SHP77 treated with DMSO at 0.1 percent for 48 hours (cell line): Measurements from ENCODE around the gene FGFBP1.
"Not testable (repeated sequence)": the region's sequence is repeated elsewhere in the genome, so short reads cannot be mapped to it uniquely, and the experiment has no call there.

ENCODE experiments used
- DNase-seq: peaks from one replicate; lab custom pipeline; 2025; lab: John Stamatoyannopoulos, UW

The FGFBP1 gene

DNA sequence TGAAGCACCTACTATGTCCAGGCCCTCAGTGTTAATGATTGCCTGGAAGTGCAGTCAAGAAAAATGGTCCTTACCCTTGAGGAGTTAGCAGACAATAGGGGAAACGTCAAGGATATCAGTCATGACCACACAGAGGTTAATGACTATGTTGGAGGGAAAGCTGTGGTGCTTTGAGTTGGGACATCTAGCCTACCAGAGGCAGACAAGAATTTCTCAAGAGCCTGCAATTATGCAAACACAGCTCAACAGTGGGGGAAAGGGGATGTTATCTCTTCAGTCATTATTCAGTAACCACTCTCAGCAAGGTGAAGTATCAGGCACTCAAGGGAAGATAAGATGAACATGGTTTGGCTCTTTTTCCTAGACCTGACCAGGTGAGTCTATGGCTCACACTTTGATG is 7.0 kb upstream of the FGFBP1 start:
- DNase-seq = no peak

DNA sequence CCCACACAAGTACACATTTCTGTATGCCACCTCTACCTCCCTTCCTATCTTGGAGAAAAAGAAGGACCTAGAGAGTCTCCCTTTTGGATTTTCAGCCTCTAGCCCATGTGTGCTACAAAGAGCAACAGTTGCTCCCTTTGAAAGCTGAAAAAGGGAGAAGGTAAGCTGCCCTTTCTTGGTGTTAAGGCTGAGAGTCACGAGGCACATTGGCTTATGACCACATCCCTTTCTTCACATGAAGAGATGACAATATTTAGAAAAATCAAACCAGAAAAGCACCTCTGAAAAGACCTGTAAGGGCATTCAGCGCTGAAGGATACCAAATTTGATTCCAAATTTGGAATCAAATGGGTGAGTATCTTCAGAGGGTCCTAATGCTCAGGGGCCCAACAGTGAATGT is 6.4 kb upstream of the FGFBP1 start:
- DNase-seq = no peak

DNA sequence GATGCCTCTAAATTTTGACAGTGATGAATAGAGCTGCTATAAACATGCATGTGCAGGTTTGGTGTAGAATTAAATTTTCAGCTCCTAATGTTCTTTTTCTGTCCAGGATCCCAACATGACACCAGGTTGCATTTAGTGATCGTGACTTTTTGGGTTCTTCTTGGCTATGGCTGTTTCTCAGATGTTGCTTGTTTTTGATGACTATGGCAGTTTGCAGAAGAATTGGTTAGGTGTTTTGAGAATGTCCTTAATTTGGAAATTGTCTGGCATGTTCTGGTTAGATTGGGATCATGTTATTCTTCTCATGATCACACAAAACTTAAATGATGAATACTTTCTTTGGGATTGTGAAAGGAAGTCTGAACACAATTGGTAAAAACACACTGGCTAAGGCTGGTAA is 3.7 kb upstream of the FGFBP1 start:
- no peak for DNase-seq

DNA sequence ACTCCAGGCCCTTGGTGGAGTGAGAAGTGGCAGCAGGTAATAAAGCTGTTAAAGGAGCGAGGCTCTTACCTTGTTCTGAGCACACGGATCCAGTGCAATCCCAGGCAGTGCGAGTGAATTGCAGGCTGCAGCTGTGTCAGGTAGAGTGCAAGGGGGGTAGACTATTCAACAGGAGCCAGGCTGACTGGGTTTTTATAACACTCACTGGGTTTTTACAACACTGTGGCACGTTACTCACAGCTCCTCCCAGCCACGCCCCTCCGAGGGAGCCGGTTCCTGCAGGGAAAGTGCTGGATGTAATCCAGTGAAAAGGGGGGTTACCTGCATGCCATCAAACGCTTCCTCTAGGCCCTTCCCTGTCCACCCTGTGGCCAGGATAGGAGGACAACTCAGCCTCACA is 358 bp downstream of the FGFBP1 start:
- no peak for DNase-seq

DNA sequence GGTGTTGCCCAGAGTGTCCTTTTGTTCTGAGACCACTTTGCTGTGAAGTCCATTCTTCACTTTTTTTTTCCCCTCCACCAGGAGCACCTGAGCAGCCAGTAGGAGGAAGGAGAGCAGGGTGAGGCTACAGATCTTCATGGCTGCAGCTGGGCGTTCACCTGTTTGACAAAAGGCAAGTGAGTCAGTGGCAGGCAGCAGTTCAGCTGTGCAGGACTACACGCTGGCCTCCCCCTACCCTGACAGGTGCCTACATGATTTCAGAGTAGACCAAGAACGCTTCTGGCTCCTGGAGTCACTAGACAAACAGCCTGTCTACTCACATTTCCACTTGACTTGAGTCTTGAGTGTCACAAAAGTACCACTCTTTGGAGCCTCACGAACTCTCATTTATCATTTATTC is 2.0 kb downstream of the FGFBP1 start:
- DNase-seq = no peak

DNA sequence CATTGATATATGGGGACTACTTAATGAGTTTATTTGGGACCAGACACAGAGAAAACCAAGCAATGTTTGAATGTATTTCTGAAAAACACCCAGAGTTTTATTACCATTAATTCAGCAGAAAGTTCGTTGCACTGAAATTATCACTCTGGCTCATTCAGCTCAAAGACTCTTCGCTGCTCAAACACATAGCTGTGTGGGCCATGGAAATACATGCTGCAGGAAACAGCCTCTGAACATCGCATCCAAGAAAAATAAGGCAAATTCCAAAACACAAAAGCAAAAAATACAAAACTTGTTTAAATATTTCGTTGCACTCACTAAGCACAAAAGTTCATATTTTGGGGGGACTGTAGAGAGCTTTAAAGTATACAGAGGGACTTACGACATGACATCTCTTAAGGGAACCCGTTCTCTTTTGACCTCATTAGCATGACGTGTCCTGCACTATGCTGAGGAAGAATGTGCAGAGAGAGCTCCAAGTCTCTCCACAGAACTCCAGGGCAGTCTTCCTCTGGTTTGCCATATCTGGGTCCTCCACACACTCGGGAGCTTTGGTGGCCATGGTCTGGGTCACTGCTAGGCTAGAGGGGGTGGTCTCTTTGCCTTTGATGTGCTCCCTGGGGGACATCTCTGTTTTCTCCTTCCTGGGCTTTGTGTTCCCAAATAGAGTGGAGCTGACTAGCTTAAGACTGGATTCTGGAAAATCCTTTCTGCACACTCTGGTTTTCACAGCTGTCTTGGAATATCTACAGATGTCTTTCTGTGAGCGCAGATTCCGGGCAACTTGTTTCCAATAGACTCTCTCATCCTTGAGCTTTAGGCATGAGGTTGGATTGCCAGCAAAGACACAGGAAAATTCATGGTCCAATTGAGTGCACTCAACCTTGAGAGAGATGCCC is 2.8 kb downstream of the FGFBP1 start:
- DNase-seq = no peak

DNA sequence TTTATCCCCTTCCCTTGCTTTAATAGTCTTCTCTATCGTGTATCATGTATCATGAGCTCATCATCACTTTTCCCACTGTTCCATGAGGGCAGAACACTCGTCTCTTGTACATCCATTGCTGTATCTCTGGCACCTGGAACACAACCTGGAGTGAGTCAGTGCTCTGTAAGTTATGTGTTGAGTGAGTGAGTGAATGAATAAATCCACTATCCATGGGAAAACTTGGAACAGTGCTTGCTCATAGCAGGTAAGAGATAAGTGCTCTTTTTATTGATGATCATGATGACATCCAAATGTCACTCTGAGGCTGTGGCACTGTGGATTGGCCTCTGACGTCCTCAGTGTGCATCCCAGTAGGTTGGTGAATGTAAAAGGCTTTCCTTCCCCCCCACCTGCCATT is 4.3 kb downstream of the FGFBP1 start:
- no peak for DNase-seq

DNA sequence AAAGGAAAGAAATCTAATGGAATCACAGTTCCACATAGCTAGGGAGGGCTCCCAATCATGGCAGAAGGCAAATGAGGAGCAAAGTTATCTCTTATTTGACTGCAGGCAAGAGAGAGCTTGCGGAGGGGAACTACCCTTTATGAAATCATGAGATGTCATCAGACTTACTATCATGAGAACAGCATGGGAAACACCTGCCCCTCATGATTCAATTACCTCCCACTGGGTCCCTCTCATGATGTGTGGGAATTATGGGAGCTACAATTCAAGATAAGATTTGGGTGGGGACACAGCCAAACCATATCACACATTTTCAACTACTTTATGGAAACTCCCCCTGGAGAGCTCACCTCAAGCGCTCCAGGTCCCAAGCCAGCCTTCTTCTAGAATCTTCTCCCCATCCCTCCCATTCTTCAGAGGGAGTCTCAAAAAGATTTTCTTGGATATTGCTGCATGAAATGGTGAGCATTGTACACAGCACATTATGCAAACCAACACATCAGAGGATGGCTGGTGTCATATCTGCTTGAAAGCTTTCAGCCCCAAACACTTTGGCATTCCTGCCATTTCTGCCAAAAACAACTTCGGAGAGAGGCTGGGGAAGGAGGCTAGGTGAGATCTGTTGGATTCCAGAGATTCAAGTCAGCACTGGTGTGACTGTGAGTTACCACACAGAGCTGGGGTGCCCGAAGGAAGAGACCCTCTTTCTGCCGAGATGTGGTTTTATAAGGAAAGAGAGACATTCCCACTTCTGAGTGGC is 6.9 kb downstream of the FGFBP1 start:
- no peak for DNase-seq

DNA sequence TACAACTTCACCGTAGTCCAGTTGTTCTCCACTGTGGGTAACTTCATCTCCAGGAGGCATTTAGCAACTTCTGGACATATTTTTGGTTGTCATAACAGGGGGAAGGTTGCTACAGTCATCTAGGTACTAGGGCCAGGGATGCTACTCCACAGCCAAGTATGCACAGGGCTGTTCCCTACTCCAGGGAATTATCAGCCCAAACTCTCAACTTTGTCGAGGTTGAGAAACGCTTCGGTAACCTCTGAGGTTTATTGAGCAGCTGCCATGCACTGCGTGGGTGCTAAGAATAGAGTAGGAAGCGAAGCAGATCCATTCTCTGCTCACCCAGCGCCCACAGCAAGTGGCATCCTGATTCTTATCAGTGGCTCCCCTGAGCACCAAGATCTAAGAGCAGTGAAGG is 8.2 kb downstream of the FGFBP1 start:
- DNase-seq = no peak

DNA sequence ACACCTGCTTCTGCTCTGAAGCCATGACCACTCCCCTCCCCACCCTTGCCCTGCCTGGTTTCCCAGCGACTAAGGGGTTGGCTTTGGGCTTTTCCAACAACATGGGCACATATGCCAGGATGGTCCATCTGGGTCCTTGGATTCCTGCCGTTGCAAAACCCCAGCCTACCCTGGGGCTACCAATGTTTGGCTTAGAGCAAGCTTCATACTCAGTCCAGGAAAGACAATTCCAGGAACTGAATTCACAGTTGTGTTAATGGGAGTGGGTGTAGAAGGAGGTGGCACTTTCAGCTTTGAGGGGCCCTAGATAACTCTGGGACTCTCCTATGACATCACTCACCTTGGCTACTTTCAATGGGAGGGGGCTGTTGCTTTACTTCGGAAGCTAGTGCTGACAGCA is 9.0 kb downstream of the FGFBP1 start:
- DNase-seq = no peak

DNA sequence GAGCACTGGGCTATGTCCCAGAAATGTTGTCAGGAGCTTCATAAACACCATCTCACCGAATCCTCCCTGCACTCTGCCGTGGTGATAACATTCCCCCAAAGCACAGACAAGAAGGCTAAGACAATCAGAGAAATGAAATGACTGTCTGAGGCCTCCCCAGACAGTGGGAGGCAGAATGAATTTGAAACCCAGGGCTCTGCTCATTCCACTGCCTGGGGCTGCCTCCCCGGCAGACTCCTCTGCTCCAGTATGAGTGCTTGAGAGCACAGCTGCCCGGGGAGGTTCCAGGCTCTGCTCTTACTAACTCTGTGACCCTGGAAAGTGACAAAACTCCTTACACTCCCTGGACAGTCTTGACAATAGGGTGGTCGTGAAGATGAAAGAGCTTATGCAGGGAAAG is 9.7 kb downstream of the FGFBP1 start:
- no peak for DNase-seq

DNA sequence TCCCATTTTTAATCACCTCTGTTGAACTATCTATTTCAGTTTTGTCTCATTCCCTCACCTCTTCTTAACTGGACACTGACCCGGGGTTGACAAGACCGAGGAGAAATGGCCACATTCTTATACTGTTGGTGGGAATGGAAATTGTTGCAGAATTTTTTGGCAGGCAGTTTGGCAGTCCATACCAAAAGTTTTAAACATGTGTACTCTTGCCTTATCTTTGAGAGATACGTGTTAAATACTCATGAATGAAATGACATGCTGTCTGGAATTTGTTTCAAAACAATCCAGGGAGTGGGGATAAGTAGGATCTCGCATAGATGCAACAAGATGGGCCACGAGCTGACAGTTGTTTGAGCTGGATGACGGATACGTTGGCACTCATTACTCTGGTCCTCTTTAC is 12.1 kb downstream of the FGFBP1 start:
- DNase-seq = no peak

DNA sequence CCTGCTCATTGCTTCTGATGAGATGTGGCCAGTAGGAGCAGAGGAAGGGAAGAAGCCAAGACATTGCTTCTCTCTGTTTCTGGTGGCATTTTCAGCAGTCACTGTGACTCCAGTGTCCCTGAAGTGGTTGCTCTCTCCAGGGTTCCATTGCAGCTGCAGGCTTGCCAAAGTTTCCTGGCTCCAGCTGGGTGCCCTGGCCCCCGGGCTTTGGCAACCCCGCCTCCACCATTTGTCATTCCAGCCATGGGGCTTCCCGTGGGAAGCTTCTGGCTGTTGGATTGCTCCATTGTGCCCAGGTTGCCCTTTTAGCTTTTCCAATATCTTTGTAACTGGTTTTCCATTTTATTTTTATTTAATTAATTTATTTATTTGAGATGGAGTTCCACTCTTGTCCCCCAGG is 12.7 kb downstream of the FGFBP1 start:
- no peak for DNase-seq

DNA sequence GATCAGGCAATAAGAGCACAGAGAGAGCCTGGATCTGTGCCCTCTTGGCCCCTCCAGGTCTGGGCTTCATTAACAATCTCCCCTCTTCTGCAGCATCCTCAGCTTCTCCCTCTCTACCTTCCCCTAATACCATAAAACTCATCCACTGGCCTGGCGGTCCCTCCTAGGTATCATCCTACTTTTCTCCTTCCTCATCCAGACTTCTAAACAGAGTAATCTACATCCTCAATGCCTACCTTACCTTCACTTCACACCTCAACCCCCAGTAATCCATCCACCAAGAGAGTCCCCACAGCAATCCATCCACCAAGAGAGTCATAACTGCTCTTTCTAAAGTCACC is 17.0 kb downstream of the FGFBP1 start:
- no peak for DNase-seq

DNA sequence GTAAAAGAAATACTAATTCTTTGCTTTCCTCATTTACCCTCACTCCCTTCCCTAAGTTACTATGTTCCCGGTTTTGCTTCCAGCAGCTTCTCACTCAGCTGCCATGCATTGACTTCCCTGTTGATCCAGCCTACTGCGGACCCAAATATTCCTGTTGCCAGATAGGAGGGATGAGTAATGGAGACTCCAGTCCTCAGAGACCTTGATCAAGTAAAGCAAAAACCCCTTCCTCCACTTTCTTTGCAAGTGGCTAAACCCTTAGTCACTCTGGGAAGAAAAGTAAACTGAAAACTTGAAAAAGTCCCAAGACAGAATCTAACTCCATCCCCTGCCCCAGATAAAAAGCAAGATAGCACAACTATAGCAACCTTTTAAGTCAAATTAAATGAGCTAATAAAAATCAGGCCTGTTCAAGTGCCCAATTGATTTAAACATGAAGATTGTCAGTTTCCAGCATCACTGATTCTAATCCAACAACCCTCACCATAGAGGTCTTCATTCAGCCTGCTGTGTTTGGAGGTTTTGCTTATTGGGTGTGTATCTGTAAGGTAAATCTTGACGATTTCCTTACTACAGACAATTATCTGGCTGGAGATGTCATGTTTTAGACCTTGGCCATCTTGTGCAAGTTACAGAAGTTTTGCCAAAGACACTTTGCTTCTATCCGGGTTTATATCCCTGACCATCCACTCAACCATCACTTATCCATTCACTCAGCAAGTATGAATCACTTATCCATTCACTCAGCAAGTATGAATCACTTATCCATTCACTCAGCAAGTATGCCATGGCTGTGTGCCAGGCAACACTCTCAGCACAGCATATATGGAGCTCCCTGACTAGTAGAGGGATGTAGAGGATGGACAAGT is 17.6 kb downstream of the FGFBP1 start:
- no peak for DNase-seq

DNA sequence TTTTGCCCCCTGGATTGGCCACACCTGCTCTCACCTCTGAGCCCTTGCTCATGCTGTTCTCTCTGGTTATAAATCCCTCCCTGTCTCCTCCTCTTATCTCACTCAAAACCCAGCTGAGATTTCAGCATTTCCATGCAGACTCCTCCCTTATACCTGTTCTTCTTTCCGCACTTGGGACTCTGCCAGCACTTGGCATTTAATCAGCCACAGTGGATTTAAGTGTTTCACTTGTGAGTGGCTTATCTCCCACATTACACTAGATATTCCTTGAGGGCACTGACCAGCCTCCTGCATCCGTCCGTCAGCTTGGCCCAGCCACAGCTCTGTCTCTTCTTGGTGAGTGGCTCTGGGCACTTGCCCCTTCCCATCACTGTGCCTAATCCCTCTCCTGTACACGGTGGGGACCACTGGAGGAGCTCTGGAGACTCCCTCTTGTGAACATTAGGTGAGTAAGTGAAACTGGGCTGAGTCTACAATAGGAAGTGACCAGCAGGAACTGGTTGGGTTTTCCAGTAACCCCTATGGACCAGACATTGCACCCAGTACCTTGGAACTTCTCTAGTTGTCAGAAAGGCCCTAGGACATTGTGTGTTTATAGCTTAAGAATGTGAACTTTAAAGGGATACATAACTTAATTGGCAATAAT is 19.9 kb downstream of the FGFBP1 start:
- no peak for DNase-seq

DNA sequence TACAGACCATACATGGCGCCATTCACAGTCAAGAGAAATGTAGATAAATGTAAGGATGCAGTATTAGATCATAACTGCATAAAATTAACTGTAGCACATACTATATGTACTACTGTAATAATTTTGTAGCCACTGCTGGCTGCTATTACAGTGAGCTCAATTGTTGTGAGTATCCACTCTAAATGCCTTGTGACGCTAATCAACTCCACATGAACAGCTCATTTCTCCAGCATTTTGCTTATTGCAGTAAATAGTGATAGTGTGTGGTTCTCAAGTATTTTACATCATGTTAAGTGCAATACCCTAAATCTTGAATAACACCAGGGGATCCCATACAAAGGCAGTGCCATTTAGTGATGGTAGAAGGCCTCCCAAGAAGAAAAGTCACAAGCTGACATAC is 21.2 kb downstream of the FGFBP1 start:
- DNase-seq = no peak

DNA sequence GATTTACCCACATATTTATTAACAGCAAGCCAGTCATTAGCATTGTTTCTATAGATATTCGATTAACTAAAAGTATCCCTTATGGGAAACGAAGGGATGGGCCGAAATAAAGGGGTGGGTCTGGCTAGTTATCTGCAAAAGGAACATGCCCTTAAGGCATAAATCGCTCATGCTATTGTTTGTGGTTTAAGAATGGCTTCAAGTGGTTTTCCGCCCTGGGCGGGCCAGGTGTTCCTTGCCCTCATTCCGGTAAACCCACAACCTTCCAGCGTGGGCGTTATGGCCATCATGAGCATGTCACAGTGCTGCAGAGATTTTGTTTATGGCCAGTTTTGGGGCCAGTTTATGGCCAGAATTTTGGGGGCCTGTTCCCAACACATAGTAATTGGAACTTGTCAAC is 22.2 kb downstream of the FGFBP1 start:
- not testable (repeated sequence) for DNase-seq

DNA sequence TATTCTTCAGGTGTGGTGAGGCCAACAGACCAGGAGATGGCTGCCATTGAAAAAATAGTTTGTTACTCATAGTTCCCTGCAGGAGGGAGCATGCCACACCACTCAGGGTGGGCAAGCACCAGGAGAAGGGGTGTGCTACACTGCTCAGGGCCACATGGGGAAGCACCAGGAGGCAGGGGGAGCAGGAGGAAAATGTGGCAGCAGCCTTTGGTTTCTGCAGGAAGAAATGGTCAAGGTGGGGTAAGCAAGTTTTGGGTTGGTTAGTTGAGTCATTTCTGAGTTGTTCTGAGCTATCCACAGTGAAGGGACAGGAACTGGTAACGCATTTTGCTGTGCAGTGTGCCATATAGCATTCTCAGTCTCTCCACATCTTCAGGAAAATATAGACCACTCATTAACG is 23.8 kb downstream of the FGFBP1 start:
- no peak for DNase-seq

DNA sequence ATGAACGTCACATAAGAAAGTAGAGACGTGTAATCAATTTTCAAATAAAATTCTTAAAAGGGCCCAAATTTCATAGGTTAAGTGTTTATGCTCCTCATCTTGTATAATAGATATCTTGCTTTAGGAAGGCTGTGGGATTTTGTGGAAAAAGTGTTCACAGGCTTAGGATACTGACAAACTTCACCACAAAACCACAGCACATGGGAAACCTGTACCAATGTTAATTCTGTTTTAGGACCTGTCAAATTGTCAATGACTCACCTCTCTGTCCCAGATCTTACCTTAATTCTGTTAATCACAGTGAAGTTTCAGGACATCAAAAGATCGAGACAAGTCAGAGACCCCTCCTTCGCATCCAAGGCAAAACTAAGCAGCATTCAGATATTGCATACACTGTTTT is 24.2 kb downstream of the FGFBP1 start:
- no peak for DNase-seq

DNA sequence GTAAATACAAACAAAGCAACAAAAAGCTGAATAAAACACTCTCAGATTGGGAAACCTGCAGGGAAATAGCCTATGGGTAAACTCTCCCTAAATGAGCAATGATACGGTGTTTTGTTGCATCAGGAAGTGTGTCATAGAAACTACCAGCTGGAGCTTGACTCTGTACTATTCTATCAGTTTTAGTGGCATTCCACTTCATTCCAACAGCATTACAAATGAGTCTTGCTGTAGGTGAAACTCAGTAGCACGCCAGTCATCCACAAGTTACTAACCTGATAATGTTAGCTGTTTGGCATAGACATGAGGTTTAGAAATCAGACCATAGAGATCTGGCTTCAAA is 24.9 kb downstream of the FGFBP1 start:
- DNase-seq = no peak

DNA sequence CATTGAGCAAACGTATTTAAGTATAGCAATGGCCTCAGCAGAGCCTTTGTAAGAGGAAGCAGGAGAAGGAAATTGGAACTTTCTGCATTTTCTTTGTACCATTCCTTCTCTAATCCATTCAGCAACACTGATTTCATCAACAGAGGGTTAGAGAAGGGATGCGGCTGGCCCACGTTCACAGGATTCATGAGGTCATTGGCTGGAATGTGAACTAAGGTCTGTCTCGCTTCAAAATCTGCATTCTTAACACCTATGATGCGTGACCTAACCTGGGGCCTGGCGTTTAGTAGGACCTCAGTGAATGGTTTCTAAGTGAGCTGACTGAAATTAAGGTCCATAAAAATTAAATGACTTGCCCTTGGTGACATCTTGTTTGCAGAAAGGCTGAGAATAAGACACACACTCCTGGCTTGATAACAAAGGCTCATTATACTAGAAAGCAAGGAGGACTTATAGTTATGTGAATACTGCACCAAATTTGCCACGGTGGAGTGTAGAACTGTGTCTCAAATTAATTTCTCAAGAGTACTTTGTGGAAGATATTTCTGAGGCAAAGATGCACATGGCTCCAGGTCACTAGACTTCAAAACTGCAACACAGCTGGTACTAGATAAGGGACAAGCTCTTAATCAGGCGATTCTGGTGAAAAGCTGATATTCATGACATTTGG is 25.4 kb downstream of the FGFBP1 start:
- DNase-seq = no peak
